ENCODE measurements around the gene SDR9C7.

DNA sequence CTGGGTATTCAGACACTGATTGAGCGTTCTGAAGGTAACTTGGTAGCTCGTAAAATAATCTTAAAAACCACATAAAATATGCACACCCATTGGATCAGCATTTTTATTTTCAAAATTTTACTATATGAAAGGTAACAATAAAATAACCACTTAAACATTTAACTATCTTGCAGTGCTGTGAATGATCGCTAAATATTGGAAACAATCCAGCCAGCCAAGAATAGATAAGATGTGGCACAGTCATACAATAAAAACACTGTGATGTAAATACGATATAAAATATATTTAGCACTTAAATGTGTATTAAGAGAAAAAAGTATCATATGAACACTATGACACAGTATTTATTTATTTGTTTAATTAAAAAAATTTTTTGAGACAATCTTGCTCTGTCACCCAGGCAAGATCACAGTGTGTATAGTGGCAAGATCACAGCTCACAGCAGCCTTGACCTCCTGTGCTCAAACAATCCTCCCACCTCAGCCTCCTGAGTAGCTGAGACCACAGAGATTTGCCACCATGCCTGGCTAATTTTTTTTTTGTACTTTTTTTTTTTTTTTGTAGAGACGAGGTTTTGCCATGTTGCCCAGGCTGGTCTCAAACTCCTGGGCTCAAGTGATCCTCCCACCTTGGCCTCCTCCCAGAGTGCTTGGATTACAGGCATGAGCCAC is 39.4 kb downstream of the SDR9C7 start:
- TF ChIP-seq, protein P1, sequence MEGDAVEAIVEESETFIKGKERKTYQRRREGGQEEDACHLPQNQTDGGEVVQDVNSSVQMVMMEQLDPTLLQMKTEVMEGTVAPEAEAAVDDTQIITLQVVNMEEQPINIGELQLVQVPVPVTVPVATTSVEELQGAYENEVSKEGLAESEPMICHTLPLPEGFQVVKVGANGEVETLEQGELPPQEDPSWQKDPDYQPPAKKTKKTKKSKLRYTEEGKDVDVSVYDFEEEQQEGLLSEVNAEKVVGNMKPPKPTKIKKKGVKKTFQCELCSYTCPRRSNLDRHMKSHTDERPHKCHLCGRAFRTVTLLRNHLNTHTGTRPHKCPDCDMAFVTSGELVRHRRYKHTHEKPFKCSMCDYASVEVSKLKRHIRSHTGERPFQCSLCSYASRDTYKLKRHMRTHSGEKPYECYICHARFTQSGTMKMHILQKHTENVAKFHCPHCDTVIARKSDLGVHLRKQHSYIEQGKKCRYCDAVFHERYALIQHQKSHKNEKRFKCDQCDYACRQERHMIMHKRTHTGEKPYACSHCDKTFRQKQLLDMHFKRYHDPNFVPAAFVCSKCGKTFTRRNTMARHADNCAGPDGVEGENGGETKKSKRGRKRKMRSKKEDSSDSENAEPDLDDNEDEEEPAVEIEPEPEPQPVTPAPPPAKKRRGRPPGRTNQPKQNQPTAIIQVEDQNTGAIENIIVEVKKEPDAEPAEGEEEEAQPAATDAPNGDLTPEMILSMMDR (IDR thresholded peaks at IDR 0.05; ENCODE audit: poor library complexity): no peak
- TF ChIP-seq EZH2 (IDR thresholded peaks at IDR 0.05; ENCODE audit: borderline replicate concordance): no peak

Measured in hepatocyte (in vitro differentiated cells).